Astrocyte (in vitro differentiated cells and primary cell): ENCODE measurements around the gene TST. TPM values are rescaled to one million over a fixed set of nuclear protein-coding genes. Genes with fewer than 3 reads are reported as not detected.

ENCODE experiments used
- DNase-seq: peaks from one replicate; pipeline ENCODE4 v3.0.0-alpha.2; 2010; ENCODE audit warnings: low read depth
- FAIRE-seq: peaks from 2 replicates; lab custom pipeline; 2011; peaks lifted over from hg19 to GRCh38; lab: Jason Lieb, UNC
- H2AFZ ChIP-seq: 2 replicates; pipeline ENCODE4 v1.6.0; 2012; ENCODE audit warnings: low read depth, low read length, inconsistent platforms
- H3K27ac ChIP-seq: 2 replicates; pipeline ENCODE4 v1.5.1; 2011; ENCODE audit warnings: low read depth, low read length, inconsistent platforms
- H3K27me3 ChIP-seq: 2 replicates; pipeline ENCODE4 v1.6.0; 2011; ENCODE audit warnings: low read length, inconsistent platforms; ENCODE audit not compliant: insufficient read depth
- H3K36me3 ChIP-seq: 2 replicates; pipeline ENCODE4 v1.5.1; 2011; ENCODE audit warnings: low read length, inconsistent platforms; ENCODE audit not compliant: insufficient read depth
- H3K4me1 ChIP-seq: 2 replicates; pipeline ENCODE4 v1.5.1; 2011; ENCODE audit warnings: low read length, inconsistent platforms; ENCODE audit not compliant: insufficient read depth
- H3K4me2 ChIP-seq: 2 replicates; pipeline ENCODE4 v1.6.0; 2012; ENCODE audit warnings: low read length, inconsistent platforms
- H3K4me3 ChIP-seq: 2 replicates; pipeline ENCODE4 v1.5.1; 2011; ENCODE audit warnings: low read depth, mild to moderate bottlenecking, low read length, inconsistent platforms; ENCODE audit not compliant: insufficient read depth
- H3K79me2 ChIP-seq: 2 replicates; pipeline ENCODE4 v1.6.0; 2012; ENCODE audit warnings: mild to moderate bottlenecking, low read length, inconsistent platforms; ENCODE audit not compliant: insufficient read depth
- H3K9ac ChIP-seq: 2 replicates; pipeline ENCODE4 v1.6.0; 2012; ENCODE audit warnings: mild to moderate bottlenecking, low read length, inconsistent platforms
- H3K9me3 ChIP-seq: 2 replicates; pipeline ENCODE4 v1.5.1; 2012; ENCODE audit warnings: low read depth, mild to moderate bottlenecking, low read length, inconsistent platforms; ENCODE audit not compliant: insufficient read depth
- H4K20me1 ChIP-seq: 2 replicates; pipeline ENCODE4 v1.6.0; 2012; ENCODE audit warnings: low read length, inconsistent platforms; ENCODE audit not compliant: insufficient read depth
- H3K27ac Mint-ChIP-seq: one replicate; pipeline ENCODE4 v1.8.0; 2021; ENCODE audit warnings: mild to moderate bottlenecking, mixed read lengths; ENCODE audit not compliant: unreplicated experiment
- H3K27me3 Mint-ChIP-seq: one replicate; pipeline ENCODE4 v1.8.0; 2021; ENCODE audit warnings: low read depth, mixed read lengths; ENCODE audit not compliant: unreplicated experiment
- H3K36me3 Mint-ChIP-seq: one replicate; pipeline ENCODE4 v1.8.0; 2021; ENCODE audit warnings: low read depth, mixed read lengths; ENCODE audit not compliant: unreplicated experiment
- H3K4me1 Mint-ChIP-seq: one replicate; pipeline ENCODE4 v1.8.0; 2021; ENCODE audit warnings: low read depth, mixed read lengths; ENCODE audit not compliant: unreplicated experiment
- H3K4me3 Mint-ChIP-seq: one replicate; pipeline ENCODE4 v1.8.0; 2021; ENCODE audit warnings: mild to moderate bottlenecking, moderate library complexity, mixed read lengths; ENCODE audit not compliant: unreplicated experiment
- H3K9me3 Mint-ChIP-seq: one replicate; pipeline ENCODE4 v1.8.0; 2021; ENCODE audit warnings: mild to moderate bottlenecking, mixed read lengths; ENCODE audit not compliant: unreplicated experiment
- EZH2 ChIP-seq: IDR thresholded peaks from 2 replicates; pipeline ENCODE4 v1.6.1; 2012; ENCODE audit warnings: mild to moderate bottlenecking, low read length, inconsistent platforms; ENCODE audit not compliant: insufficient read depth
- total RNA-seq: library from RNA; stranded (reverse); gene quantifications from 2 replicates; pipeline ENCODE4 v1.2.1, GENCODE V29; 2021
- TF ChIP-seq, protein P1 (sequence below): IDR thresholded peaks from 2 replicates; pipeline ENCODE4 v1.5.1; 2011; ENCODE audit warnings: low read depth, mild to moderate bottlenecking, inconsistent platforms, low read length, moderate library complexity; ENCODE audit not compliant: insufficient read depth

Gene TST
- total RNA-seq, 1 donor from 2014 or later: 32.2 TPM

DNA sequence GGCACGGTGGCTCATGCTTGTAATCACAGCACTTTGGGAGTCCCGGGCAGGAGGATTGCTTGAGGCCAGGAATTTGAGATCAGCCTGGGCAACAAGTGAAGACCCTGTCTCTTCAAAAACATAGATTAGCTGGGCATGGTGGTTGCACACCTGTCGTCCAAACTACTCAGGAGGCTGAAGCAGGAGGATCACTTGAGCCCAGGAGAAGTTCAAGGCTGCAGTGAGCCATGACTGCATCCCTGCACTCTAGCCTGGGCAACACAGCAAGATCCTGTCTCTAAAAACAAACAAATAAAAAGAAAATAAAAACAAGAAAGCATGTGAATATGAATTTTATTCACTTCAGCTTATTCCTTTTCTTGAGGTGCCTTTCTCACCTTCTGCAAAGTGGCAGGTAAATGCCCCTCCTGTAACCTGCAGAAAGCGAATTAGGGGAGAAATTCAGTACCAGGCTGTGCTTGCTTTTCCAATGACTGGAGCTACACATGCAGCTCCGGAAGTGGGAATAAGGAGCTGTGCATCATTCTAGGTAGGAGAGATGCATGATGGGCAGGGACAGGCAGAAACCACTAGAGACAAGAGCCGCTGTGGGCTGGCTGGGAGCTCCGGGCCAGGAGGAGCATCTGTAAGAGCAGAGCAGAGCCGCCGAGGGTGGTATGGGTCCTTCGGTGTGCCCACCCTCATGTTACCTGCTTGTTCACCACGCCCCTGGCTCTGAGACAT lies 17.6 kb upstream of the TST start:
- DNase-seq: no peak
- no peak overlapping the region for H3K27ac ChIP-seq
- no peaks in the 10 kb centered on the region for H3K9me3 ChIP-seq
- peaks cover 2% of the 10 kb centered on the region for H3K27me3 ChIP-seq
- H3K36me3 ChIP-seq: no peaks in the 10 kb centered on the region
- no peak overlapping the region for H3K4me3 ChIP-seq
- Mint-ChIP-seq H3K4me1 (peaks cover 13% of the 10 kb centered on the region), H3K27ac (no peak overlapping the region), H3K36me3 (peaks cover 2% of the 10 kb centered on the region), H3K4me3 (no peak overlapping the region), H3K9me3 (no peaks in the 10 kb centered on the region), H3K27me3 (peaks cover 6% of the 10 kb centered on the region)
- H3K4me1 ChIP-seq: no peaks in the 10 kb centered on the region
- H3K4me2 ChIP-seq: no peak overlapping the region
- H2AFZ ChIP-seq: no peak overlapping the region
- no peaks in the 10 kb centered on the region for H3K79me2 ChIP-seq
- H4K20me1 ChIP-seq: no peaks in the 10 kb centered on the region
- FAIRE-seq: no peak
- TF ChIP-seq, protein P1, sequence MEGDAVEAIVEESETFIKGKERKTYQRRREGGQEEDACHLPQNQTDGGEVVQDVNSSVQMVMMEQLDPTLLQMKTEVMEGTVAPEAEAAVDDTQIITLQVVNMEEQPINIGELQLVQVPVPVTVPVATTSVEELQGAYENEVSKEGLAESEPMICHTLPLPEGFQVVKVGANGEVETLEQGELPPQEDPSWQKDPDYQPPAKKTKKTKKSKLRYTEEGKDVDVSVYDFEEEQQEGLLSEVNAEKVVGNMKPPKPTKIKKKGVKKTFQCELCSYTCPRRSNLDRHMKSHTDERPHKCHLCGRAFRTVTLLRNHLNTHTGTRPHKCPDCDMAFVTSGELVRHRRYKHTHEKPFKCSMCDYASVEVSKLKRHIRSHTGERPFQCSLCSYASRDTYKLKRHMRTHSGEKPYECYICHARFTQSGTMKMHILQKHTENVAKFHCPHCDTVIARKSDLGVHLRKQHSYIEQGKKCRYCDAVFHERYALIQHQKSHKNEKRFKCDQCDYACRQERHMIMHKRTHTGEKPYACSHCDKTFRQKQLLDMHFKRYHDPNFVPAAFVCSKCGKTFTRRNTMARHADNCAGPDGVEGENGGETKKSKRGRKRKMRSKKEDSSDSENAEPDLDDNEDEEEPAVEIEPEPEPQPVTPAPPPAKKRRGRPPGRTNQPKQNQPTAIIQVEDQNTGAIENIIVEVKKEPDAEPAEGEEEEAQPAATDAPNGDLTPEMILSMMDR: no peak
- no peak for TF ChIP-seq EZH2
- H3K9ac ChIP-seq: no peak overlapping the region

DNA sequence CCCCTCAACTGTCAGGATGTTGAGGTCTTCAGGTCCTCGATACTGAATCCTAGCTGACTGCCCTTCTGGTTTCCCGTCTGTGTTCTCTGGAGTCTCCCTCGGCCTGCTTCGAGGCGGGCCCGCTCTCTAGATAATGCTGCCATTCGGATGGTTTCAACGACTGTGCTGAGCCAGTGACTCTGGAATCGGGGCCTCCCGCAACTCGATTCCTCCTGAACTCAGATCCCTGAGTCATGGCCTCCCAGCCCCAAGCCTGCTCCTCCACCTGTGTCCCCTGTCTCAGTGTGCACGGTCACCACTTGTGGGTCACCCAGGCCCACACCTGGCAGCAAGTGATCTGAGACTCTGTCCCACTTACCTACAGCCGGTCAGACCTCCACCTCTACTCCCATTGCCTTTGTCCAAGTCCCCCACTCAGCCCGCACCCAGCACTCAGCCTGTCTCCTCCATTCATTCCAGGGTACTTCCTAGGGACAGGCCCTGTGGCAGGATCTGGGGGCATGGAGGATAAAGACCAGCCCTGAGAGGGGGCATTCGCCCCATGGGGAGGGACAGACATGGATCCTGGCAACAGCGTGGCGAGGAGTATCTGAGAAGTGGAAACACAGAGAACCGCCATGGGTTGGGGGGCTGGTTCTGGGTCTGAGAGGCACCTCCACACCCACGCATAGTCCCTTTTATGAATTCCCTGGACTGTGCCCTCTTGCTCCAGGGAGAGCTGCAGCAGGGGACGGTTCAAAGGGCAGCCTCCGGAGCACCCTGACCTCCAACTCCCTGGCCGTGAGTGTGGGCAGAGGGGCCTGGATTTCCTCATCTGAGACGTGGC lies 14.6 kb upstream of the TST start:
- peaks cover 4% of the 10 kb centered on the region for H3K36me3 Mint-ChIP-seq
- no peak overlapping the region for H3K27ac Mint-ChIP-seq
- H3K27me3 Mint-ChIP-seq: peaks cover 6% of the 10 kb centered on the region
- Histone ChIP-seq H3K9me3 (no peaks in the 10 kb centered on the region), H2AFZ (no peak overlapping the region), H3K4me2 (no peak overlapping the region), H3K36me3 (no peaks in the 10 kb centered on the region), H3K4me1 (no peaks in the 10 kb centered on the region), H3K79me2 (no peaks in the 10 kb centered on the region), H3K27ac (no peak overlapping the region), H3K9ac (no peak overlapping the region), H3K4me3 (no peak overlapping the region), H4K20me1 (peaks cover 6% of the 10 kb centered on the region), H3K27me3 (peaks cover 2% of the 10 kb centered on the region)
- peaks cover 12% of the 10 kb centered on the region for H3K4me1 Mint-ChIP-seq
- DNase-seq: no peak
- FAIRE-seq: no peak
- TF ChIP-seq, protein P1: no peak
- TF ChIP-seq EZH2: no peak
- no peak overlapping the region for H3K4me3 Mint-ChIP-seq
- H3K9me3 Mint-ChIP-seq: no peaks in the 10 kb centered on the region
